ENCODE measurements around the gene GSTM3.

The GSTM3 gene

DNA sequence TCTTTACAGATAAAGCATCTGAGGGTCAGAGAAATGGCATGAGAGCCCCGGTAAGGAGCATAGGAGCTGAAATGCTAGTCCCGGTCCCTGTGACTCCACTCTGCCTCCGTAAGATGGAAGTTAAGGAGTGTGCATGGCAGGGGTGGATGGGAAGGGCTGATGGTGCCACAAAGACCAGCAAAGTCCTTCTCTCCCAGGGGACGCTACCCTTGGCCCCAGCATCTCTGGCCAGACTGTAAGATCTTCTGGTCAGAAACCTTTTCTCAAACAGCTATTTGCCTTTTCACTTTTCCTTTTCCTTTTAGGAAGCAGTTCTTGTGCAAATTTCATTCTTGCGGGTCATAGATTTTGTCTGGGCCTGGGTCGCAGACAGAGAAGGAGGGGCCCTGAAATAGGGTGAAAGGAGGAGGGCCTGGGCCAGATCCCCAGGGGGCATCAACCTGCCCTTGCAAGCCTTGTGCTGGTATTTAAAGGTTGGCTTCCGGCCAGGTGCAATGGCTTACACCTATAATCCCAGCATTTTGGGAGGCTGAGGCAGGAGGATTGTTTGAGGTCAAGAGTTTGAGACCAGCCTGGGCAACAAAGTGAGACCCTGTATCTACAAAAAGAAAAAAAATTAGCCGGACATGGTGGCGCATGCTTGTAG is 37.3 kb upstream of the GSTM3 start:
- Histone ChIP-seq H3K27ac (no peak overlapping the region), H3K36me3 (no peaks in the 10 kb centered on the region), H3K4me3 (ENCODE audit: low read depth in 1 of 2, low read length in 1 of 2) (no peak overlapping the region), H3K27me3 (no peaks in the 10 kb centered on the region), H3K4me1 (ENCODE audit: control insufficient read depth in 1 of 2, insufficient read depth in 1 of 2, low read depth in 1 of 2, low read length in 1 of 2) (peaks cover 10 to 11% of the 10 kb centered on the region in 2 experiments), H3K9me3 (no peaks in the 10 kb centered on the region)
- TF ChIP-seq, protein P1, sequence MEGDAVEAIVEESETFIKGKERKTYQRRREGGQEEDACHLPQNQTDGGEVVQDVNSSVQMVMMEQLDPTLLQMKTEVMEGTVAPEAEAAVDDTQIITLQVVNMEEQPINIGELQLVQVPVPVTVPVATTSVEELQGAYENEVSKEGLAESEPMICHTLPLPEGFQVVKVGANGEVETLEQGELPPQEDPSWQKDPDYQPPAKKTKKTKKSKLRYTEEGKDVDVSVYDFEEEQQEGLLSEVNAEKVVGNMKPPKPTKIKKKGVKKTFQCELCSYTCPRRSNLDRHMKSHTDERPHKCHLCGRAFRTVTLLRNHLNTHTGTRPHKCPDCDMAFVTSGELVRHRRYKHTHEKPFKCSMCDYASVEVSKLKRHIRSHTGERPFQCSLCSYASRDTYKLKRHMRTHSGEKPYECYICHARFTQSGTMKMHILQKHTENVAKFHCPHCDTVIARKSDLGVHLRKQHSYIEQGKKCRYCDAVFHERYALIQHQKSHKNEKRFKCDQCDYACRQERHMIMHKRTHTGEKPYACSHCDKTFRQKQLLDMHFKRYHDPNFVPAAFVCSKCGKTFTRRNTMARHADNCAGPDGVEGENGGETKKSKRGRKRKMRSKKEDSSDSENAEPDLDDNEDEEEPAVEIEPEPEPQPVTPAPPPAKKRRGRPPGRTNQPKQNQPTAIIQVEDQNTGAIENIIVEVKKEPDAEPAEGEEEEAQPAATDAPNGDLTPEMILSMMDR (IDR thresholded peaks at IDR 0.05) = no peak

DNA sequence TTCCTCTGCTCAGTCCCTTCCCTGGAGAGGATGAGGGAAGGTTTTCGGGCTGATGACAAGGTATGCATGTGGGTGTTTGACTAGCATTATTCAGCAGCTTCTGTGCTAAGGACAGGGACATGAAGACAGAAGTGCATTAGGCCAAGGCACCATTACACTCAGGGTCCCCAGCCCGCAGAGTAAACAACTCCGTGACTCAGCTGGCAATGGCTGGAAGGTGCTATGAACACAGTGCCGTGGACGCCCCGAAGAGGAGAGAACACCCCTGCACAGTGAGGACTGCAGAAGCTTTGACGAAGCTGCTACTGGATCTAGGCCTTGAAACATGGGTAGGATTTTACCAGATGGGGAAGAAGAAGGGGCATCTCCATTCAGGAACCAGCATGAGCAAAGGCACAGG is 36.6 kb upstream of the GSTM3 start:
- TF ChIP-seq, protein P1 (IDR thresholded peaks at IDR 0.05) = no peak
- Histone ChIP-seq H3K27me3 (no peaks in the 10 kb centered on the region), H3K36me3 (no peaks in the 10 kb centered on the region), H3K27ac (peak overlapping the region; percentile 31), H3K9me3 (no peaks in the 10 kb centered on the region), H3K4me1 (ENCODE audit: control insufficient read depth in 1 of 2, insufficient read depth in 1 of 2, low read depth in 1 of 2, low read length in 1 of 2) (peaks cover 10 to 11% of the 10 kb centered on the region in 2 experiments), H3K4me3 (ENCODE audit: low read depth in 1 of 2, low read length in 1 of 2) (no peak overlapping the region)

DNA sequence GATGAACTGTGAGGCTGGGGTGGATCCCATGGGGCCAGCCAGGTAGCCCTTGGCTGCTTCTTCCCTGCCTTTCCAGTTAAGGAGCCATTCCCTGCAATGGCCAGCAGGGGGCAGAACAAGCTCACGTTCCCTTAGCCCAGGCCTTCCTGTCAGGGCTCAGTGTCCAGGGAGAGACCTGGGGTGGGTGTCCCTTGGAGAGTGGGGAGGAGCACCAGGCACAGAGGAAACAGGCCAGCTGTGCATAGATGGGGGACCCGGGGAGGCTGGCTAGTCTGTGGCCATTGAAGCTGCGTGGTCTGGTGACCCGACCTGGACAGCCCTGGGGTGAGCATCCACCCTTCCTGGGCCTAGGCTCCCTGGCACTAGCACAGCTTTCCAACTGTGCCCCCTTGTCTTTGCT is 36.1 kb upstream of the GSTM3 start:
- H3K9me3 ChIP-seq = no peaks in the 10 kb centered on the region
- no peaks in the 10 kb centered on the region for H3K36me3 ChIP-seq
- no peak overlapping the region for H3K4me3 ChIP-seq (ENCODE audit: low read depth in 1 of 2, low read length in 1 of 2)
- no peaks in the 10 kb centered on the region for H3K27me3 ChIP-seq
- TF ChIP-seq, protein P1 (IDR thresholded peaks at IDR 0.05) = peak; percentile 97
- H3K4me1 ChIP-seq (ENCODE audit: control insufficient read depth in 1 of 2, insufficient read depth in 1 of 2, low read depth in 1 of 2, low read length in 1 of 2) = peaks cover 10 to 11% of the 10 kb centered on the region in 2 experiments
- peak overlapping the region; percentile 31 for H3K27ac ChIP-seq

DNA sequence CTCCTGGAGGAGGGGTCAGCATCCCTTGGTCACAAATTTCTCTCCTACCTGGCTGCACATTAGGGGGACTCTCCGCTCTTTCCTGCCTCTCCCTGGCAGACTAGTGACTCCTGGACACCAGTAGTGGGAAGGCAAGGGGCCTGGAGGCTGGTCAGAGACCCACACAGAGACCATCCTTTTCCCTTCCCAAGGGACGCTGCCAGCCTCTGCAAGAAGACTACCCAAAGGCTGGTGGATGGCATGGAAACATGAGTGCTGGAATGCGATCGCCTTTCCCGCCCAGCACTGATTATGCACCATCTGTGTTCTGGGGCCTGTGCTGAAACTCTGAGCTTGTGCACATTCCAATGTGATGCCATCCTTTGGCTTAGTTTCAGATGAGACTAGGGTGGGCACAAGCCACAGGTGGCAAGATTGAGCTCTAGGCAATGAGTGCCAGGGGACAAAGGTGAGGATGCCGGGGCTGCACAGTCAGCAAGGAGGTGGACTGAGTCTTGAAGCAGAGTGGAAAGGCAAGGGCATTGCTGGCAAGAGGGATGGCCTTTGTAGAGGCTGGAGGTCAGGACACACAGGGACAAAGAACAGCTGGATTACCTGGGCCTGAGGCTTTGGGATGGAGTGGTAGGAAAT is 35.5 kb upstream of the GSTM3 start:
- H3K9me3 ChIP-seq = no peaks in the 10 kb centered on the region
- no peaks in the 10 kb centered on the region for H3K36me3 ChIP-seq
- TF ChIP-seq, protein P1 (IDR thresholded peaks at IDR 0.05) = no peak
- no peak overlapping the region for H3K4me3 ChIP-seq (ENCODE audit: low read depth in 1 of 2, low read length in 1 of 2)
- H3K4me1 ChIP-seq (ENCODE audit: control insufficient read depth in 1 of 2, insufficient read depth in 1 of 2, low read depth in 1 of 2, low read length in 1 of 2) = peaks cover 10 to 11% of the 10 kb centered on the region in 2 experiments
- H3K27me3 ChIP-seq = no peaks in the 10 kb centered on the region
- H3K27ac ChIP-seq = no peak overlapping the region

DNA sequence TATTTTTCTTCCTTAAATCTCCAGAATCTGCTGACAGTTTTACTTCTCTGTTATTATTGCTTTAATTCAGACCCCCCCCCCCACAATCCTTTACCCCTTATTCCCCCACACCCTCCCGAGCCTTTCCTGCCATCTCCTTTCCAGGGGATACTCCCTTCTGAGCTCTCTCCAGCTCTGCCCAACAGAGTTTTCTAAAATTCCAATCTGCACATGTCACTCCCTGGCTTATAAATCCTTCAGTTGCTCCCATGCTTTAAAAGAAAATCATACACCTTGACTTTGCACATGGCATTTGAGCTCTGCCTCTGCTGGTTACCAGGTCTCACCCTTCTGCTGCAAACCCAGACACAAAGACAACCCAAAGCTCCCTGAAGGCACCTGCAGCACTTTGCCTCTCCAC is 34.6 kb upstream of the GSTM3 start:
- H3K9me3 ChIP-seq = no peaks in the 10 kb centered on the region
- no peak overlapping the region for H3K27ac ChIP-seq
- no peak overlapping the region for H3K4me3 ChIP-seq (ENCODE audit: low read depth in 1 of 2, low read length in 1 of 2)
- no peaks in the 10 kb centered on the region for H3K27me3 ChIP-seq
- peaks cover 10 to 11% of the 10 kb centered on the region in 2 experiments for H3K4me1 ChIP-seq (ENCODE audit: control insufficient read depth in 1 of 2, insufficient read depth in 1 of 2, low read depth in 1 of 2, low read length in 1 of 2)
- no peaks in the 10 kb centered on the region for H3K36me3 ChIP-seq
- TF ChIP-seq, protein P1 (IDR thresholded peaks at IDR 0.05) = no peak

Measured in neutrophil (primary cell).